GM12865 (cell line): ENCODE results near the gene PRUNE2.

Source experiments
- DNase-seq: peaks from one replicate; pipeline ENCODE4 v3.0.0; 2010; ENCODE audit warnings: low read depth
- H3K4me3 ChIP-seq: 2 replicates; pipeline ENCODE4 v1.5.1; 2011; ENCODE audit warnings: mild to moderate bottlenecking, low read depth, low read length, control low read depth
- TF ChIP-seq, protein P1 (sequence below): IDR thresholded peaks from 2 replicates; pipeline ENCODE4 v1.5.1; 2011; ENCODE audit warnings: low read length, control low read depth, low read depth, inconsistent platforms; ENCODE audit not compliant: insufficient read depth; ENCODE audit errors: missing control alignments

The PRUNE2 gene

DNA sequence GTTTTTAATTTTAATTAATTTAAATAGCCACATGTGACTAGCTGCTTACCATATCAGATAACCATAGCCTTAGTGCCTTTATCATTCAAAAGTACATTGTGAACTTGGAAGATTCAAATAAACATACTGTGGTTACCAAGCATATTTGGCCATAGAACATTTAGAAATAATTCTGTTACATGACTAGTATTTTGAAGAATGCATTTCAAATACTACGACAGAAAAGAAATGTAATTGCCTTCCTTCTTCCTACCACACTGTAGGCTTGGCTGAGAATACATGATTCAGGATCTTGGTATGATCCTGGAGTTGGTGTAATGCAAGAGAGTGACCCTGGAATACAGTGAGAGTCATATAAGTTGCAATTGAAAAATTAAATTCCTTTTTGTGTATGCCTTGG, 251.3 kb downstream of the PRUNE2 start:
- no peak for DNase-seq
- no peak overlapping the region for H3K4me3 ChIP-seq
- TF ChIP-seq, protein P1, sequence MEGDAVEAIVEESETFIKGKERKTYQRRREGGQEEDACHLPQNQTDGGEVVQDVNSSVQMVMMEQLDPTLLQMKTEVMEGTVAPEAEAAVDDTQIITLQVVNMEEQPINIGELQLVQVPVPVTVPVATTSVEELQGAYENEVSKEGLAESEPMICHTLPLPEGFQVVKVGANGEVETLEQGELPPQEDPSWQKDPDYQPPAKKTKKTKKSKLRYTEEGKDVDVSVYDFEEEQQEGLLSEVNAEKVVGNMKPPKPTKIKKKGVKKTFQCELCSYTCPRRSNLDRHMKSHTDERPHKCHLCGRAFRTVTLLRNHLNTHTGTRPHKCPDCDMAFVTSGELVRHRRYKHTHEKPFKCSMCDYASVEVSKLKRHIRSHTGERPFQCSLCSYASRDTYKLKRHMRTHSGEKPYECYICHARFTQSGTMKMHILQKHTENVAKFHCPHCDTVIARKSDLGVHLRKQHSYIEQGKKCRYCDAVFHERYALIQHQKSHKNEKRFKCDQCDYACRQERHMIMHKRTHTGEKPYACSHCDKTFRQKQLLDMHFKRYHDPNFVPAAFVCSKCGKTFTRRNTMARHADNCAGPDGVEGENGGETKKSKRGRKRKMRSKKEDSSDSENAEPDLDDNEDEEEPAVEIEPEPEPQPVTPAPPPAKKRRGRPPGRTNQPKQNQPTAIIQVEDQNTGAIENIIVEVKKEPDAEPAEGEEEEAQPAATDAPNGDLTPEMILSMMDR, result no peak

DNA sequence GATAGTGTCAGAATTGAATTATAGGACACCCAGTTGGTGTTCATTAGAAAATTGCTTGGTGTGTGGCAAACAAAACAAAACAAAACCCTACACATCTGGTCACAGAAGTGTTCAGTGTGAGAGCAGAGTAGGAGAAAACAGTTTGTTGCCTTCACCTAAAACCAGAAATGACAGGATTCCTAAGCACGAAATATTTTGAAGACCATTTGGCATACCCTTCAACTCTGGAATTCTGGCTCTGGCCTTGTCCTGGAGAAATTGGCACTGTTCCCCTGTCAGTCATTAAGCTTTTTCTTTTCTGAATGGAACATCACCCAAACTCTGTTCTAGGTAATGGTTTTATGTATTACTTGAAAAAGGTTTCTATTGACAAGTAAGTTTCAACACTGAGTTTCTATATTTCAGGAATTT, 251.9 kb downstream of the PRUNE2 start:
- H3K4me3 ChIP-seq, result no peak overlapping the region
- no peak for DNase-seq
- TF ChIP-seq, protein P1, result no peak

DNA sequence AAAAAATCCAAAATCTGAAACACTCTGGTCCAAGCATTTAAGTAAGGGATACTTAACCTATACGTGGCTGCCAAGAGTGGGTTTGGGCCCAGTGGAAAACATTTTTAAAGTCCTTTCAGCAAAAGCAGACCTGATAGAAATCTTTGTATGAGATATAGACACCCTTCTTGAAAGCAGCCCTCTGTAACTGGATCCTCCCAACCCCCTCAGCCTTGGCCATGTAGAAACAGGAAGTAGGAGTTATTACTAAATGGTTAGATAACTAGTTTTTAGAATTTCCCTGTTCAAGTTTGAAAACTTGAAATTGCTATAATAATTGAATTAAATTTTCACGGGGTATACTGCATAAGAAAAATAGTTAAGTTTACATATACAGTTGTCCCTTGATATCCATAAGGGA, 253.0 kb downstream of the PRUNE2 start:
- no peak overlapping the region for H3K4me3 ChIP-seq
- TF ChIP-seq, protein P1, result no peak
- peak; percentile 13 for DNase-seq

DNA sequence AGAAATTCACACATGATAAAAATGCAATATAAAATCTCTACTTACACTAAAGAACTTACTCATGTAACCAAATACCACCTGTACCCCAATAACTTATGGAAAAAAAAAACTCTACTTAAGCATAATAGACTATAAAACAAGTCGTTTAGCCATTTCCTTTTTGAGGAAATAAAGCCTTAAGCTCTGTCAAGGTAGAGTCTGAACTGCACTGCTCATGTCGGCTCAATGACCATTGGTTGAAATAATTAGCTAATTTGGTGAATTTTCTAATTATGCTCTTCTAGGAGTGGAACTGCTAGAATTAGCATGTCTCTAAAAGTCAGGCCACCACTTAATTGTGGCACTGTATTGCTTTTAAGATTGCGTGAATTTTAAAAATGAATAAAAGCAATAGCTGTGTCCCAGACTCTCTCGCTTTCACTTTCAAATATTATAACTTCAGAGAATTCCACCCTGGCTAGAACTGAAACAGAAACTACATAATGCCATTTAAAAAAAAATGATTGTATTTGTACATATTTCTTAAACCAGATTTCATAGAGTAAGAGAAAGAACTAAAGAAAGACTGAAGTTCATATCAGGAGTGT, 254.7 kb downstream of the PRUNE2 start:
- TF ChIP-seq, protein P1, result no peak
- DNase-seq, result peak; percentile 12
- no peak overlapping the region for H3K4me3 ChIP-seq

DNA sequence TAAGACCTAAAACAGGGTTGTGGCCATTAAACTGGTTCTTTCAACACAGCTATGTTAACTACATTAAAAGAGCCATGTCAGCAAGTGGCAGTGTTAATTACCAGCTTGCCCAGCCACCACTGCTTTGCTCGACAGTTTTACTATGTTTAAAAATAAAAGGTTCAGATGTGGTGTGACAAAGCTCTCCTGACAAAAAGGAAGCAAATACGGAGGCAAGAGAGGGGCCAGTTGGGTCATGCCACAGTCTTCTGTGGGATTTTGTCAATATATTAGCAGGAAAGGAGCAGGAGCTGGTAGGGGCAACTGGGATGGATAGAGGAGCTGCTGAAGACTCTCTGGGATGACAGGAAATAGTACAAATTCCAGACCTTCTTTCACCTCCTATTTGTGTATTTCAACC, 255.2 kb downstream of the PRUNE2 start:
- no peak overlapping the region for H3K4me3 ChIP-seq
- no peak for DNase-seq

DNA sequence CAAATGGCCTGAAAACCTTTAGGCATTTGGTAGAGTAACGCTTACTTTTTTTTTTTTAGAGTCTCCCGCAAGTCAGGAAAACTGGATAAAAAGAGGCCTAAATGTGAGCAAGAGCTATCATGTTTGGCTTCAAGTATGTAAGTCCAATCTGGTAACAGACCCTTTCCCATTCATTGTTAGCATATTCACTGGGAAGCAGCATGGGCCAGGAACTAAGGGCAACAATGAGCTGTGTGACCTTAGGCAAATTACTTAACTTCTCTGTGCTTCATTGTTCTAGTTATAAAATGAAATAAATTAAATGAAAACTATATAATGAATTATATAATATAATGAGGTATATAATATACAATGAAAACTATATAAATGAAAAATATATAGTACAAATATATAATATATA, 256.0 kb downstream of the PRUNE2 start:
- no peak overlapping the region for H3K4me3 ChIP-seq
- TF ChIP-seq, protein P1, result no peak
- DNase-seq, result no peak

More for the DNA sequence above, 255.2 kb downstream of the PRUNE2 start:
- TF ChIP-seq, protein P1, result no peak

DNA sequence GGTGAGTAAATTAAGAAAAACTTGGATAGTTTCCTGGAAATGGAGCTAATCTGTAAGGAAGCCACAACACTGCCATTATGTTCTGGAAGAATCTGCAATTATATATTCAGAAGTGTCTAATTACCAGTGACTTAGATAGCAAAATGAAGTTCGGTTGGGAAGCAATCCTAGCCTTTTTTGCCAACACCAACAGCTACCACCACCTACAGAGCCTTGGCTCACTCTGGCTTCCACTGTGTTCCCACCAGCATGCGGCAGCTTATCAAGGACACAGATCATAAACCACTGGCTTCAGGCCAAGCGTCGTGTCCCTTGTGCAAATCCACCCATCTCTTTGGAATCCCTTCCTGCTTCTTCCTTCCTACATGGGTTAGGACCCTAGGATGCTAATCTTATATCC, 259.7 kb downstream of the PRUNE2 start:
- TF ChIP-seq, protein P1, result no peak
- no peak for DNase-seq
- no peak overlapping the region for H3K4me3 ChIP-seq
